Transverse colon (tissue), 4 donors: ENCODE measurements around the gene UBLCP1.

Experiments
- CTCF ChIP-seq, 5 experiments: fragments of 200-600 bp in 3 of 5; fragments of 450-650 bp in 2 of 5; sonication (generic) in 3 of 5; IDR thresholded peaks; 1 replicate in 2 of 5; 2 replicates in 3 of 5; pipeline ENCODE4 v1.5.1; 2016 to 2017; ENCODE audit warnings: antibody characterized with exemption in 5 of 5, inconsistent platforms in 3 of 5, mild to moderate bottlenecking in 2 of 5, moderate library complexity in 1 of 5
- POLR2A ChIP-seq: fragments of 450-650 bp; IDR thresholded peaks from one replicate; pipeline ENCODE4 v1.6.1; 2016; ENCODE audit warnings: antibody characterized with exemption, mild to moderate bottlenecking, moderate library complexity
- POLR2AphosphoS5 ChIP-seq, 3 donors: sonication (generic); formaldehyde crosslinking; IDR thresholded peaks; one replicate each; pipeline ENCODE4 v1.6.1; 2016; ENCODE audit warnings: antibody characterized with exemption in 3 of 3

- no peak for TF ChIP-seq POLR2AphosphoS5 (IDR thresholded peaks at IDR 0.05)
- TF ChIP-seq CTCF (IDR thresholded peaks at IDR 0.05): no peak
- TF ChIP-seq POLR2A: no peak
Measured at GRCh38 chr5:159310511-159310910, 47.4 kb downstream of the UBLCP1 start.
